HepG2 (cell line): ENCODE measurements around the gene SIGLEC1. TPM values are rescaled to one million over a fixed set of nuclear protein-coding genes. Genes with fewer than 3 reads are reported as not detected.

Experiments
- ATAC-seq: fragments of 200-7000 bp; cut with Tn5 transposase; 3 replicates; pipeline ENCODE4 v1.9.1; 2020; ENCODE audit warnings: mild to moderate bottlenecking, moderate library complexity
- BruUV-seq: library from RNA; stranded (reverse); fragments of 400-500 nt; replicated peaks from 2 replicates; lab custom pipeline; 2021; lab: Mats Ljungman, UMichigan
- CTCF ChIA-PET: fragments of 300-600 bp; formaldehyde crosslinking; extraction: SDS; loops from one replicate; lab custom pipeline; 2021; ENCODE audit warnings: low total read pairs, inconsistent platforms, low intra/inter-chr PET ratio; lab: Yijun Ruan, JAX
- POLR2A ChIA-PET: fragments of 350-600 bp; sonication (Branson Sonifier 250); formaldehyde crosslinking; loops from one replicate; lab custom pipeline; 2020; ENCODE audit warnings: antibody characterized with exemption, inconsistent platforms; lab: Yijun Ruan, JAX
- DNase-seq: peaks from one replicate; pipeline ENCODE4 v3.0.0-alpha.2; 2015; ENCODE audit warnings: low spot score
- FAIRE-seq: peaks from 3 replicates; lab custom pipeline; 2011; peaks lifted over from hg19 to GRCh38; lab: Jason Lieb, UNC
- H2AFZ ChIP-seq: one replicate; pipeline ENCODE4 v1.6.1; 2011; ENCODE audit warnings: low read length, inconsistent platforms
- H3K27ac ChIP-seq: fragments of 300-600 bp; 3 replicates; pipeline ENCODE4 v1.8.0; 2011; ENCODE audit warnings: mixed run types, mild to moderate bottlenecking, mixed read lengths, low read length, inconsistent platforms; ENCODE audit not compliant: insufficient read depth; ENCODE audit errors: extremely low read length
- H3K27me3 ChIP-seq, 2 experiments: fragments of 200-600 bp in 1 of 2; 2 replicates in 1 of 2; 3 replicates in 1 of 2; pipeline versions ENCODE4 v1.6.0 to v1.8.0; 2011; ENCODE audit warnings: low read length in 2 of 2, mild to moderate bottlenecking in 2 of 2, moderate library complexity in 2 of 2, inconsistent platforms in 1 of 2; ENCODE audit not compliant: insufficient read depth in 2 of 2, control insufficient read depth in 1 of 2
- H3K36me3 ChIP-seq, 2 experiments: fragments of 200-600 bp in 1 of 2; replicated peaks in 1 of 2; 2 replicates in 1 of 2; 3 replicates in 1 of 2; pipeline versions ENCODE4 v1.5.1 to v1.8.0; 2011; ENCODE audit warnings: low read length in 2 of 2, inconsistent platforms in 1 of 2; ENCODE audit not compliant: insufficient read depth in 2 of 2, control insufficient read depth in 1 of 2
- H3K4me1 ChIP-seq: 2 replicates; pipeline ENCODE4 v1.5.1; 2012; ENCODE audit warnings: low read length, inconsistent platforms; ENCODE audit not compliant: insufficient read depth
- H3K4me2 ChIP-seq: 2 replicates; pipeline ENCODE4 v1.6.0; 2011; ENCODE audit warnings: low read depth, low read length, inconsistent platforms
- H3K4me3 ChIP-seq, 3 experiments: fragments of 200-600 bp in 1 of 3; sonication (generic), shearing (Covaris generic) in 1 of 3; replicated peaks in 1 of 3; 2 replicates each; pipeline ENCODE4 v1.5.1; 2011 to 2016; ENCODE audit warnings: low read length in 3 of 3, inconsistent platforms in 2 of 3, low read depth in 2 of 3, mild to moderate bottlenecking in 2 of 3, control low read depth in 1 of 3, mixed read lengths in 1 of 3; ENCODE audit not compliant: insufficient read depth in 1 of 3
- H3K79me2 ChIP-seq: one replicate; pipeline ENCODE4 v1.6.1; 2011; ENCODE audit warnings: low read length, inconsistent platforms; ENCODE audit not compliant: insufficient read depth
- H3K9ac ChIP-seq: 2 replicates; pipeline ENCODE4 v1.6.0; 2011; ENCODE audit warnings: mild to moderate bottlenecking, low read depth, low read length, inconsistent platforms; ENCODE audit not compliant: insufficient read depth
- H3K9me3 ChIP-seq: 2 replicates; pipeline ENCODE4 v1.5.1; 2012; ENCODE audit warnings: mild to moderate bottlenecking, low read length
- H4K20me1 ChIP-seq: 2 replicates; pipeline ENCODE4 v1.6.0; 2011; ENCODE audit warnings: inconsistent platforms, mild to moderate bottlenecking, low read length, moderate library complexity; ENCODE audit not compliant: insufficient read depth
- CCDC6 ChIP-seq: sonication (generic); formaldehyde crosslinking; IDR thresholded peaks from 2 replicates; pipeline ENCODE4 v1.8.1; 2022; ENCODE audit warnings: mild to moderate bottlenecking, missing genetic modification reagents, moderate library complexity
- ELF1 ChIP-seq: sonication (generic); formaldehyde crosslinking; IDR thresholded peaks from 2 replicates; pipeline ENCODE4 v1.4.0; 2020; ENCODE audit warnings: missing genetic modification reagents
- GMEB2 ChIP-seq: IDR thresholded peaks from 2 replicates; pipeline ENCODE4 v1.6.1; 2016; ENCODE audit warnings: missing biosample characterization, missing genetic modification reagents, low read depth
- GTF3A ChIP-seq: sonication (generic); formaldehyde crosslinking; conservative IDR thresholded peaks from 2 replicates; pipeline ENCODE4 v1.4.0; 2020; ENCODE audit warnings: mild to moderate bottlenecking, missing genetic modification reagents
- HES4 ChIP-seq: sonication (generic); formaldehyde crosslinking; IDR thresholded peaks from 2 replicates; pipeline ENCODE4 v1.9.0; 2021; ENCODE audit warnings: mild to moderate bottlenecking, missing genetic modification reagents, borderline replicate concordance
- HNRNPUL1 ChIP-seq: fragments of 200-400 bp; formaldehyde crosslinking; IDR thresholded peaks from 2 replicates; pipeline ENCODE4 v1.6.1; 2017; ENCODE audit warnings: low read depth, mild to moderate bottlenecking, low read length, moderate library complexity
- KDM2A ChIP-seq: sonication (generic); formaldehyde crosslinking; IDR thresholded peaks from 2 replicates; pipeline ENCODE4 v1.4.0; 2020; ENCODE audit warnings: low read depth, missing genetic modification reagents, borderline replicate concordance
- MAFF ChIP-seq: IDR thresholded peaks from 2 replicates; pipeline ENCODE4 v1.6.1; 2011; ENCODE audit warnings: low read depth, low read length, improper control_type of control experiment
- PHF5A ChIP-seq: IDR thresholded peaks from one replicate; pipeline ENCODE4 v1.6.1; 2018; ENCODE audit warnings: low read depth, missing genetic modification reagents; ENCODE audit not compliant: unreplicated experiment
- SUZ12 ChIP-seq: fragments of 150-350 bp; IDR thresholded peaks from 2 replicates; pipeline ENCODE4 v1.6.1; 2014; ENCODE audit warnings: low read depth, low read length
- TEAD3 ChIP-seq: optimal IDR thresholded peaks from 2 replicates; pipeline ENCODE3; 2016; ENCODE audit warnings: borderline replicate concordance
- ZNF251 ChIP-seq: sonication (generic); formaldehyde crosslinking; IDR thresholded peaks from 2 replicates; pipeline ENCODE4 v1.9.0; 2021; ENCODE audit warnings: mild to moderate bottlenecking, missing genetic modification reagents
- ZNF253 ChIP-seq: sonication (generic); formaldehyde crosslinking; IDR thresholded peaks from 2 replicates; pipeline ENCODE4 v1.8.0; 2022; ENCODE audit warnings: mild to moderate bottlenecking, missing genetic modification reagents, borderline replicate concordance
- ZNF484 ChIP-seq: sonication (generic); formaldehyde crosslinking; IDR thresholded peaks from 2 replicates; pipeline ENCODE4 v1.5.1; 2020; ENCODE audit warnings: mild to moderate bottlenecking, low read depth, missing genetic modification reagents, borderline replicate concordance
- ZNF577 ChIP-seq: sonication (generic); formaldehyde crosslinking; IDR thresholded peaks from 2 replicates; pipeline ENCODE4 v1.4.0; 2020; ENCODE audit warnings: mild to moderate bottlenecking, low read depth, missing genetic modification reagents, borderline replicate concordance
- ZNF660 ChIP-seq: sonication (generic); formaldehyde crosslinking; IDR thresholded peaks from 2 replicates; pipeline ENCODE4 v1.5.1; 2020; ENCODE audit warnings: mild to moderate bottlenecking, low read depth, missing genetic modification reagents, borderline replicate concordance
- WGBS: methylation state at CpG from one replicate; pipeline ENCODE4 v1.1.6; 2017; ENCODE audit warnings: low lambda C conversion rate; 5-methylcytosine and 5-hydroxymethylcytosine counted together
- in situ Hi-C: cut with HindIII; loops from 2 replicates; pipeline ENCODE4 v1.10.0; 2017; ENCODE audit warnings: low pct_unique_long_range_greater_than_20kb; ENCODE audit not compliant: extremely low pct_ligation_motif_present
- intact Hi-C: fragments of 100-400 bp; cut with micrococcal nuclease; formaldehyde crosslinking; loops from one replicate; pipeline ENCODE4 v1.10.0; 2022; ENCODE audit not compliant: unreplicated experiment
- polyA plus RNA-seq, 8 experiments: library from polyadenylated mRNA; depleted of rRNA in 3 of 8; stranded (reverse) in 7 of 8; unstranded in 1 of 8; fragments of >200 nt; fragmentation: Illumina TruSeq in 4 of 8; extraction: Trizol in 4 of 8; gene quantifications; 2 replicates each; pipeline versions ENCODE4 v1.2.1 to v1.2.3, GENCODE V29; 2011 to 2016; ENCODE audit warnings: low read depth in 4 of 8, missing spikeins in 1 of 8, mixed read lengths in 1 of 8; ENCODE audit not compliant: insufficient read depth in 1 of 8
- total RNA-seq, 5 experiments: library from RNA; depleted of rRNA; stranded (reverse); fragments of >200 nt; fragmentation: Illumina TruSeq; extraction: Trizol; gene quantifications; 2 replicates each; pipeline ENCODE4 v1.2.3, GENCODE V29; 2016; ENCODE audit warnings: low read depth in 1 of 5
- TF ChIP-seq, protein P1 (sequence below): sonication (generic); formaldehyde crosslinking; IDR thresholded peaks from 2 replicates; pipeline ENCODE4 v1.4.0; 2020; ENCODE audit warnings: missing genetic modification reagents, mild to moderate bottlenecking, borderline replicate concordance
- TF ChIP-seq, protein P2 (sequence below): sonication (generic); formaldehyde crosslinking; IDR thresholded peaks from 2 replicates; pipeline ENCODE4 v1.8.0; 2022; ENCODE audit warnings: mild to moderate bottlenecking, missing genetic modification reagents; ENCODE audit not compliant: insufficient replicate concordance

The SIGLEC1 gene
- total and polyA plus RNA-seq, 2 of the 13 experiments (the other 11 are each of a cell fraction or from before 2014, with no cell fraction given): 0.01 TPM; not detected in 1

DNA sequence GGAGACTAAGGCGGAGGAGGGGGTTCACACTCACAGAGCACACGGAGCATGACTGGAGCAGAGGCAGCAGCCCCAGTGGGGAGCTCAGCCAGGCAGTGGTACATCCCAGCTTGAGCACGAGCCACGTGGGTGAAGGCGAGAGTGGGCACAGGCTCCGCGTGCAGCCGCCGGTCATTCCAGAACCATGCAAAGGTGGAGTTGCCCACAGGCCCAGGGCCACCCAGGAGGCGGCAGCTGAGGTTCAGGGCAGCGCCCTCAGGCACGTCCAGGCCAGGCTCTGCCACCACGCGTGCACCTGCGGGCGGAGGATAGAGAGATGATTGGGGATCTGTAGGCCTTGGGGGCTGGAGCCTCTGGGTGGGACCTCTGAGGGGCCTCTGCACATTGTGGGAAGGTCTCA lies 21.1 kb downstream of the SIGLEC1 start:
- FAIRE-seq: no peak
- H3K9ac ChIP-seq: no peak overlapping the region
- H3K79me2 ChIP-seq: no peaks in the 10 kb centered on the region
- H2AFZ ChIP-seq: no peak overlapping the region
- CTCF ChIA-PET: no interaction called here
- H4K20me1 ChIP-seq: no peaks in the 10 kb centered on the region; the same call in 1 of the 2 replicates
- no peak overlapping the region for H3K4me3 ChIP-seq
- no peak for DNase-seq
- intact Hi-C loops: no loop called here
- peaks cover 2% of the 10 kb centered on the region; the same call in 1 of the 2 replicates for H3K9me3 ChIP-seq
- no peak overlapping the region for H3K27ac ChIP-seq
- BruUV-seq: no TSS peak
- in situ Hi-C loops: no loop called here
- H3K36me3 ChIP-seq: no peaks in the 10 kb centered on the region
- WGBS: 42% methylated on average over 4 of the region's 16 CpGs
- POLR2A ChIA-PET: no interaction called here
- ATAC-seq: no peak
- H3K4me1 ChIP-seq: peaks cover 9% of the 10 kb centered on the region; the same call in 1 of the 2 replicates
- no peak overlapping the region for H3K4me2 ChIP-seq
- H3K27me3 ChIP-seq: peaks cover 20 to 71% of the 10 kb centered on the region in 2 experiments; a peak in 4 of 5 replicates
- TF ChIP-seq ZNF484 (no peak), ZNF577 (CRISPR knock-in tag) (no peak), ZNF251 (CRISPR knock-in tag) (no peak), CCDC6 (CRISPR knock-in tag) (no peak), GMEB2 (no peak), KDM2A (CRISPR knock-in tag) (no peak), HES4 (CRISPR knock-in tag) (no peak), SUZ12 (no peak), ELF1 (CRISPR knock-in tag) (no peak), TEAD3 (no peak), HNRNPUL1 (no peak), PHF5A (CRISPR knock-in tag) (no peak), MAFF (no peak), ZNF660 (no peak), GTF3A (CRISPR knock-in tag) (no peak), ZNF253 (CRISPR knock-in tag) (no peak)
- TF ChIP-seq, protein P1, sequence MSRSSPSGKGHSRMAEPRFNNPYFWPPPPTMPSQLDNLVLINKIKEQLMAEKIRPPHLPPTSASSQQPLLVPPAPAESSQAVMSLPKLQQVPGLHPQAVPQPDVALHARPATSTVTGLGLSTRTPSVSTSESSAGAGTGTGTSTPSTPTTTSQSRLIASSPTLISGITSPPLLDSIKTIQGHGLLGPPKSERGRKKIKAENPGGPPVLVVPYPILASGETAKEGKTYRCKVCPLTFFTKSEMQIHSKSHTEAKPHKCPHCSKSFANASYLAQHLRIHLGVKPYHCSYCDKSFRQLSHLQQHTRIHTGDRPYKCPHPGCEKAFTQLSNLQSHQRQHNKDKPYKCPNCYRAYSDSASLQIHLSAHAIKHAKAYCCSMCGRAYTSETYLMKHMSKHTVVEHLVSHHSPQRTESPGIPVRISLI: no peak
- TF ChIP-seq, protein P2, sequence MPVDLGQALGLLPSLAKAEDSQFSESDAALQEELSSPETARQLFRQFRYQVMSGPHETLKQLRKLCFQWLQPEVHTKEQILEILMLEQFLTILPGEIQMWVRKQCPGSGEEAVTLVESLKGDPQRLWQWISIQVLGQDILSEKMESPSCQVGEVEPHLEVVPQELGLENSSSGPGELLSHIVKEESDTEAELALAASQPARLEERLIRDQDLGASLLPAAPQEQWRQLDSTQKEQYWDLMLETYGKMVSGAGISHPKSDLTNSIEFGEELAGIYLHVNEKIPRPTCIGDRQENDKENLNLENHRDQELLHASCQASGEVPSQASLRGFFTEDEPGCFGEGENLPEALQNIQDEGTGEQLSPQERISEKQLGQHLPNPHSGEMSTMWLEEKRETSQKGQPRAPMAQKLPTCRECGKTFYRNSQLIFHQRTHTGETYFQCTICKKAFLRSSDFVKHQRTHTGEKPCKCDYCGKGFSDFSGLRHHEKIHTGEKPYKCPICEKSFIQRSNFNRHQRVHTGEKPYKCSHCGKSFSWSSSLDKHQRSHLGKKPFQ (CRISPR knock-in tag): no peak
